SKM-1 (cell line): Measurements from ENCODE around the gene GOPC.

Experiments used
- DNase-seq: peaks from one replicate; lab custom pipeline; 2025; ENCODE audit not compliant: unreplicated experiment; lab: John Stamatoyannopoulos, UW

Gene GOPC

DNA sequence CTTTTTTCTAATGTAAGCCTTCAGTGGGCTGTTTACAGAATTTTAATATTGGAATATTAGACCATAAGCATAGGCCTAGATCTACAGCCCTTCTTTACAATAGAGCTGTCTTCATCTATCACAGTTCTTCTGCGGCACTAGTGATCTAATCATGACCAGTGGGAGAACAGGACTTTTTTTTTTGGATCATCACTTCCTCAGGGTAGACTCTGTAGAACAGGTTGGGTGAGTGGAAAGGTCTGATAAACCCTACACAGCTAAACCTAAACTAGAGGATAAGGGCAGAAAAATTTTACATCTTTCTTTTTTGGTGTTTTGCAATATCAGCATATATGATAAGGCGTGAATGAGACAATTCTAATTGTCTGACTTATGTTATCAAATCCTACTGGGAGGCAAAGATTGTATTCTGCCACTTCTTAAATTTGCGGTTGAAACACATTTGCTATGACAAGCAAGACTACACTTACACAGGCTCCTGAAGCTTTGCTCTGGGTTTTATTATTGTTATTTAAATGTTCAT, 52.2 kb downstream of the GOPC start:
- no peak for DNase-seq

DNA sequence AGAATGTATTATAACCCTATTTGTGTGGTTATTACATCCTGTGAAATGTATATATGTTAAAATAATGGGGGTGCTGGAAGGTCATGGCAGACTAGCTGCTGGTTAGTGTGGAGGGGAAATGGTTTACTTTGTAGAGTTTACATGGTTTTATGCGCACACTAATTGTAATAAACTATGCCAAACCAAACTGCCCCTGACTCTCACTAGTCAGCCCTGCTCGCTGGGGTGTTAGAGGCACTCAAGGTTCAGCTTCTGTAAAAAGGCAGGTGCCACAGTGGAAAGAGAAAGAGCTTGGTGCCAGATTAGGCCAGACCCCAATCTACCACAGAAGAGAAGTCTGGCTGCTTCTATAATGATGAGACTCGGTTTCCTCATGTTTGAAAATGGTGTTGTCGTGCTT, 52.7 kb downstream of the GOPC start:
- no peak for DNase-seq

- no peak for DNase-seq
These were observed 53.5 kb downstream of the GOPC start for GRCh38 chr6:117548797-117549301.

DNA sequence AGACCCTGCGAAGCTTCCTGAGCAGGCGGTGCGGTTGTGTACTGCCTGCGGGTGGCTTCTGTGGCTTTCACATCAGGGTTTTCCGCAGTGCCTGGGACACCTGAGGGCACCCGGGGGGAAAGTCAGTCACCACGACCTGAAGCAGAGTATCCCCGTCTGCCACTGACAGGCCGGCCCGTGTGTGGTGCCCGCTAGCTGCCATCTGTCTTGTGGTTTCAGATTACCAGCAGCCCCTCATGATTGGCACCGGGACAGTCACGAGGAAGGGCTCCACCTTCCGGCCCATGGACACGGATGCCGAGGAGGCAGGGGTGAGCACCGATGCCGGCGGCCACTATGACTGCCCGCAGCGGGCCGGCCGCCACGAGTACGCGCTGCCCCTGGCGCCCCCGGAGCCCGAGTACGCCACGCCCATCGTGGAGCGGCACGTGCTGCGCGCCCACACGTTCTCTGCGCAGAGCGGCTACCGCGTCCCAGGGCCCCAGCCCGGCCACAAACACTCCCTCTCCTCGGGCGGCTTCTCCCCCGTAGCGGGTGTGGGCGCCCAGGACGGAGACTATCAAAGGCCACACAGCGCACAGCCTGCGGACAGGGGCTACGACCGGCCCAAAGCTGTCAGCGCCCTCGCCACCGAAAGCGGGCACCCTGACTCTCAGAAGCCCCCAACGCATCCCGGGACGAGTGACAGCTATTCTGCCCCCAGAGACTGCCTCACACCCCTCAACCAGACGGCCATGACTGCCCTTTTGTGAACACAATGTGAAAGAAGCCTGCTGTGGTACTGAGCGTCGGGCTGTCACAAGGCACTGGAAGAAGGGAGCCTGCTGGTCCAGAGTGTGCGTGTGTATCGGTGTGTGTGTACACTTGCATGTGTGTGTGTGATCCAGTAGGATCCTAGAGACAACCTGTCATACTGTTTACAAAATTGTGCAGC, 54.4 kb downstream of the GOPC start:
- no peak for DNase-seq

- DNase-seq = no peak
These were observed 55.6 kb downstream of the GOPC start for GRCh38 chr6:117546674-117547073.

- no peak for DNase-seq
These were observed 57.1 kb downstream of the GOPC start for GRCh38 chr6:117545161-117545595.

- no peak for DNase-seq
These were observed 57.6 kb downstream of the GOPC start for GRCh38 chr6:117544716-117545115.

- DNase-seq = no peak
These were observed 59.8 kb downstream of the GOPC start for GRCh38 chr6:117542493-117542892.

- no peak for DNase-seq
These were observed 61.6 kb downstream of the GOPC start for GRCh38 chr6:117540670-117541069.

DNA sequence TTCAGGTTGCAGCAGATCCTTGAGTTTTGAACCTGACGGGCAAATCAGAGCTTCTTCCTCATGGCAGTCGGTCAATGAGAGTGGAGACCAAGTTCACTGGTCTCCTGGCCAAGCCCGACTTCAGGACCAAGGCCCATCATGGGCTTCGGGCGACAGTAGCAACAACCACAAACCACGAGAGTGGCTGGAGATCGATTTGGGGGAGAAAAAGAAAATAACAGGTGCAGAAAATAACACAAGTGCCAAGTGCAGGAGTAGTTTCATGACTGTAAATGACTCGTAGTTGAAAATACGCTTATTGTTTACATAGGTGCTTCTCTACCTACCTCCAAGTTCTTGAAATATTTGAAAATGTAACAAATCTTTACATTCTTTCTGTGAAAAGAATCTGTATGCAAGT, 63.7 kb downstream of the GOPC start:
- DNase-seq = no peak

DNA sequence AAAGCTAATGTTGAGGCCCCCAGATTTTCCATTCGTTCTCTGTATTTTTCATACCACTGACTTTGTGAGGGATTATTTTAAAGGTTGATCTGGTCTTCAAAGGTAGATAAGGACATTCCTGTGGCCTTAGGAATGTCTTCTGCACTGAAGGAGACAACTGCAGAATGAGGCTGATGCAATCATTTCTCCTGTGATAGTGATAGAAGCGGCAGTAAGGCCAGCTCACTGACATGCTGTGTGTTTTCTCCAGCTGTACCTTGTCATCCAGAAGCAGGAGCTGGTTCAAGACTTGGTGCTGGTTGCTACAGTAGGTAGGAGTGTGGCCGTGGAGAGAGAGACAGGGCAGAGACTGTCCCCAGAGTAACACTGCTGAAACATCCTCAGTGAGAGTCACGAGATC, 66.0 kb downstream of the GOPC start:
- DNase-seq = no peak

- no peak for DNase-seq
These were observed 67.3 kb downstream of the GOPC start for GRCh38 chr6:117534974-117535373.

- DNase-seq = no peak
These were observed 68.5 kb downstream of the GOPC start for GRCh38 chr6:117533775-117534174.

DNA sequence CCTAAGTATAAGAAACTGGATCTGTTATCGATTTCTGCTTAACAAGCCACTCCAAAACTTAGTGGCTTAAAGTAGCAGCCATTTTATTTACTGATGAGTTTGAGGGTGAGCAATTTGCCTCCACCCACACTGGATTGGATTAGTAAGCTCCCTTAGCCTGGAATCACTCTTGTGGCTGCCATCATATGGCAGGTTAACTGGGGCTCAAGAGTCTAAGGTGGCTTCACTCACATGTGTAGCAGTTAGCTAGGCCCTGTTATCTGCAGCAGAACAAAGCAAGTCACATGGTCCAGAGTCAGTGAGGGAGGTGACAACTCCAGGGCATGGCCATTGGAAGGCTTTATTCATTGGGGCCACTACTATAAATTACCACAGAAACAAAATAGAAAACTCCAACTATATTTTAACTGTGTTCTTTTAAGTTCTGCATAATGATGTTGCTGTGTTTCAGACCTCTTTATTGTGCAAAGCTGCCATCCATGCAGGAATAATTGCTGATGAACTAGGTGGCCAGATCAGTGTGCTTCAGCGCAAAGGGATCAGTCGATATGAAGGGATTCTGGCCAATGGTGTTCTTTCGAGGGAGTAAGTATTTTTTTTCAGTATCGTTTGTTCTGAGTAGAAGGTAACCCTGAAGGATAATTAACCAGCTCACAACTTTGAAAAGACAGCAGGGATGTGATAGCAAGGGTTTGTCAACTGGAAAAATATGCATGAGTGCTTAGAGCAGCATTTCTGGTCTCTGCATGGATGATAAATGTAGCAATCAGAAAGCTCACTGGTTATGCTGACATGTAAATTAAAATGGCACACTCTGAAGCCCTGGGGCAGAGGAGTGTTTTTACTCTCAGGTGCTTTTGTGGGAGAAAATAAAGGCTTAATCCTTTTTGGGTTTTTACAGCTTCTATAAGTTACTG, 70.2 kb downstream of the GOPC start:
- DNase-seq = no peak

GRCh38 chr6:117531346-117531745, 71.0 kb downstream of the GOPC start:
- DNase-seq = no peak

DNA sequence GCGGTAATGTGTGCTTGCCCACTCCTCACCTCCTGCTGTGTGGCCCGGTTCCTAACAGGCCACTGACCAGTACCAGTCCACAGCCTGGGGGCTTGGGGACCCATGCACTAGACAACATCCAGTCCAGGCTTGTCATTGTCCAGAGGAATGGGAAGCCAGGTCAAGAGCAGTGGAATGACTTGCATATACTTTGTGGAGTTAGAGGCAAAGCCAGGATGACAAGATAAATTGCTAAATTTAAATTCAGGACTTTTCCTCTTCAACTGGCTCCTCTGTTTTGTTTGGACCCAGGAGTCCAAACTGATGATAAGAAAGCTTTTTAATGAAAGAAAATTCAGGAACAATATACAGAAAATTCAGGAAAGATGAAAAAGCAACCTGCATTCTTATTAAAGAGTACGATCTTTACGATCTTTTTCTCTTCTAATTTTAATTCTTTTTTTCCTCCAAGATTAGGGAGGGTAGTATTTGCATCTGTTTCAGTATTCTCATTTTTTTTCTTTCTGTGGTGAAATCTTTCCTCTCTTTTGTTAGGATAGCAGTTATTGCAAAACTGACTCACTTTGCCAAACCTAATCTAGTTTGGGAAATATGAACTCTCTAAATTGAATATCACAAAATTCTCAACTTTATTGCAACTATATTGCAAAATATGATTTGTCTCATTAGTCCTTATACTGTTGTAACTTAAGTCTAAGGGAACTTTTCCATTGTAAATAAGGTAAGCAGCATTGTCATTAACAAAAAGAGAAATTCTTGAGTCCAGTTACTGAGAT, 71.7 kb downstream of the GOPC start:
- DNase-seq = no peak

DNA sequence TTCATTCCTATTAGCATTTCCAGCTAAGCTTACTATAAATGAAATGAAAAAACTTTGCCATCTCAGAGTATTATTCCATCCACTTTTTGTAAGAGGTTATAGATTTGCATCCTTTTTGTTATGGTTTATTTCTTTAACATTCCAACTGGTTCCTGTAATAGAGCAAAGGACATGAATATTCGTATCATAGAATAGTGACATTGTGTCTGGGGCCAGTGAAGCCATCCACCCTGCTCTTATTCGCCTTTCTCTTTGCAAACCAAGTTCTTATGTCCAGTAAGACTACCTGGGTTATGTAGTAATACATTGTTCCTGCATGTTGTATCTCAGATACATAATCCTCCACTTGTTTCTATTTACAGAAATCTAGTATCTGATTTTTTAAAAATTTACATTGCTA, 76.7 kb downstream of the GOPC start:
- no peak for DNase-seq

DNA sequence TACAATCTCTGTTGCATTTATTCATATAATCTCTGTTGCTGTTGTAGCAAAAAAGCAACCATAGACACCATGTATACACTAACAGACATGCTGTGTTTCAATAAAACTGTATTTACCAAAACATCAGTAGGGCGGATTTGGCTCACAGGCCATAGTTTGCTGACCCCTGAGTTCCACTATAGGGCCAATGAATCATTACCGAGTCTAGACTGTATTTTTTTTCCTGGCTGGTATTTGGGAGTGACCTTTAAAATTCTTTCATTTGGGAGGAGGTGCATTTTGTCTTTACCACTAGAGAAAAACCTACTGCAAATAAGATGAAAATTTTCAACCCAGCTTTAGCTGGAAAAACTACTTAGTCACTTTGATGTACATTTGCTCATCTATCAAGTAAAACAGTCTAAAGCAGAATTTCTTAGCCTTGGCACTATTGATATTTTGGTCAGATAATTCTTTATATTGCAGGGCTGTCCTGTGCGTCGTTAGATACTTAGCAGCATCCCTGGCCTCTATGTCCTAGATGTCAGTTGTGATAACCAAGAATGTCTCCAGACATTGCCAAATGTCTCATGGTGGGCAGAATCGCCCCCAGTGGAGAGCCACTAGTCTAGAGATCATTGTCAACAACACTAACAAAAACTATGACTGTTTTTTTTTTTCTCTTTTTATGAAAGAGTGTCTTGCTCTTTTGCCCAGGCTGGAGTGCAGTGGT, 80.4 kb downstream of the GOPC start:
- no peak for DNase-seq

- DNase-seq = no peak
These were observed 81.5 kb downstream of the GOPC start for GRCh38 chr6:117520603-117521395.
